ENCODE measurements around the gene EXOC3L4. TPM values are rescaled to one million over a fixed set of nuclear protein-coding genes. Genes with fewer than 3 reads are reported as not detected.

The EXOC3L4 gene
- total and polyA plus RNA-seq, 2 donors = 16.0 to 83.7 TPM

- Histone ChIP-seq H3K9me3 (ENCODE audit: control insufficient read depth in 2 of 2, insufficient read depth in 1 of 2, low read length in 1 of 2) (no peaks in the 10 kb centered on the region), H3K27ac (ENCODE audit: low read depth in 1 of 2, low read length in 1 of 2) (no peak overlapping the region), H3K4me1 (ENCODE audit: control insufficient read depth in 2 of 2, insufficient read depth in 2 of 2, low read length in 2 of 2) (peaks cover 0 to 13% of the 10 kb centered on the region in 2 donors), H3K36me3 (ENCODE audit: control insufficient read depth in 2 of 2, insufficient read depth in 2 of 2, low read length in 1 of 2) (peaks cover 4 to 5% of the 10 kb centered on the region in 2 donors), H3K4me3 (ENCODE audit: low read length in 2 of 2) (no peak overlapping the region), H3K27me3 (ENCODE audit: control insufficient read depth in 2 of 2, insufficient read depth in 1 of 2, low read length in 1 of 2) (peaks cover 0 to 4% of the 10 kb centered on the region in 2 donors)
- 96% methylated on average over 39 of the region's 39 CpGs for WGBS
- DNase-seq (ENCODE audit: low read depth in 6 of 9, low spot score in 9 of 9) = no peak
Measured at GRCh38 chr14:103132381-103133209, 38.1 kb downstream of the EXOC3L4 start.

- H3K36me3 ChIP-seq (ENCODE audit: control insufficient read depth in 2 of 2, insufficient read depth in 2 of 2, low read length in 1 of 2) = peaks cover 4 to 5% of the 10 kb centered on the region in 2 donors
- DNase-seq (ENCODE audit: low read depth in 6 of 9, low spot score in 9 of 9) = no peak
- peaks cover 0 to 11% of the 10 kb centered on the region in 2 donors for H3K4me1 ChIP-seq (ENCODE audit: control insufficient read depth in 2 of 2, insufficient read depth in 2 of 2, low read length in 2 of 2)
- peaks cover 0 to 13% of the 10 kb centered on the region in 2 donors for H3K27me3 ChIP-seq (ENCODE audit: control insufficient read depth in 2 of 2, insufficient read depth in 1 of 2, low read length in 1 of 2)
- no peaks in the 10 kb centered on the region for H3K9me3 ChIP-seq (ENCODE audit: control insufficient read depth in 2 of 2, insufficient read depth in 1 of 2, low read length in 1 of 2)
- WGBS = 95% methylated on average over 25 of the region's 25 CpGs
- H3K4me3 ChIP-seq (ENCODE audit: low read length in 2 of 2) = no peak overlapping the region
- no peak overlapping the region for H3K27ac ChIP-seq (ENCODE audit: low read depth in 1 of 2, low read length in 1 of 2)
Measured at GRCh38 chr14:103133210-103134140, 39.0 kb downstream of the EXOC3L4 start.

- Histone ChIP-seq H3K36me3 (ENCODE audit: control insufficient read depth in 2 of 2, insufficient read depth in 2 of 2, low read length in 1 of 2) (peaks cover 4 to 5% of the 10 kb centered on the region in 2 donors), H3K4me1 (ENCODE audit: control insufficient read depth in 2 of 2, insufficient read depth in 2 of 2, low read length in 2 of 2) (peaks cover 0 to 11% of the 10 kb centered on the region in 2 donors), H3K27me3 (ENCODE audit: control insufficient read depth in 2 of 2, insufficient read depth in 1 of 2, low read length in 1 of 2) (peaks cover 0 to 22% of the 10 kb centered on the region in 2 donors), H3K4me3 (ENCODE audit: low read length in 2 of 2) (no peak overlapping the region), H3K27ac (ENCODE audit: low read depth in 1 of 2, low read length in 1 of 2) (no peak overlapping the region), H3K9me3 (ENCODE audit: control insufficient read depth in 2 of 2, insufficient read depth in 1 of 2, low read length in 1 of 2) (no peaks in the 10 kb centered on the region)
- DNase-seq (ENCODE audit: low read depth in 6 of 9, low spot score in 9 of 9) = no peak
- WGBS = 67% methylated on average over 2 of the region's 2 CpGs
Measured at GRCh38 chr14:103134405-103134804, 39.9 kb downstream of the EXOC3L4 start.

- Histone ChIP-seq H3K4me3 (ENCODE audit: low read length in 2 of 2) (no peak overlapping the region), H3K9me3 (ENCODE audit: control insufficient read depth in 2 of 2, insufficient read depth in 1 of 2, low read length in 1 of 2) (no peaks in the 10 kb centered on the region), H3K4me1 (ENCODE audit: control insufficient read depth in 2 of 2, insufficient read depth in 2 of 2, low read length in 2 of 2) (peaks cover 0 to 13% of the 10 kb centered on the region in 2 donors), H3K27me3 (ENCODE audit: control insufficient read depth in 2 of 2, insufficient read depth in 1 of 2, low read length in 1 of 2) (peaks cover 0 to 27% of the 10 kb centered on the region in 2 donors), H3K36me3 (ENCODE audit: control insufficient read depth in 2 of 2, insufficient read depth in 2 of 2, low read length in 1 of 2) (peaks cover 4 to 5% of the 10 kb centered on the region in 2 donors), H3K27ac (ENCODE audit: low read depth in 1 of 2, low read length in 1 of 2) (no peak overlapping the region)
- DNase-seq (ENCODE audit: low read depth in 6 of 9, low spot score in 9 of 9) = no peak
- WGBS = 97% methylated on average over 14 of the region's 14 CpGs
Measured at GRCh38 chr14:103134919-103135318, 40.4 kb downstream of the EXOC3L4 start.

GRCh38 chr14:103135333-103136260 is 41.1 kb downstream of the EXOC3L4 start:
- no peak overlapping the region for H3K27ac ChIP-seq (ENCODE audit: low read depth in 1 of 2, low read length in 1 of 2)
- H3K4me1 ChIP-seq (ENCODE audit: control insufficient read depth in 2 of 2, insufficient read depth in 2 of 2, low read length in 2 of 2) = peaks cover 0 to 9% of the 10 kb centered on the region in 2 donors
- WGBS = 97% methylated on average over 26 of the region's 26 CpGs
- H3K4me3 ChIP-seq (ENCODE audit: low read length in 2 of 2) = no peak overlapping the region
- DNase-seq (ENCODE audit: low read depth in 6 of 9, low spot score in 9 of 9) = no peak
- H3K36me3 ChIP-seq (ENCODE audit: control insufficient read depth in 2 of 2, insufficient read depth in 2 of 2, low read length in 1 of 2) = peaks cover 1 to 5% of the 10 kb centered on the region in 2 donors
- H3K9me3 ChIP-seq (ENCODE audit: control insufficient read depth in 2 of 2, insufficient read depth in 1 of 2, low read length in 1 of 2) = no peaks in the 10 kb centered on the region
- H3K27me3 ChIP-seq (ENCODE audit: control insufficient read depth in 2 of 2, insufficient read depth in 1 of 2, low read length in 1 of 2) = peaks cover 0 to 32% of the 10 kb centered on the region in 2 donors

- no peak for DNase-seq (ENCODE audit: low read depth in 6 of 9, low spot score in 9 of 9)
- Histone ChIP-seq H3K4me1 (ENCODE audit: control insufficient read depth in 2 of 2, insufficient read depth in 2 of 2, low read length in 2 of 2) (peaks cover 0 to 2% of the 10 kb centered on the region in 2 donors), H3K27ac (ENCODE audit: low read depth in 1 of 2, low read length in 1 of 2) (peak overlapping the region in 1 of 2 donors; percentile 22), H3K4me3 (ENCODE audit: low read length in 2 of 2) (no peak overlapping the region), H3K36me3 (ENCODE audit: control insufficient read depth in 2 of 2, insufficient read depth in 2 of 2, low read length in 1 of 2) (peaks cover 0 to 5% of the 10 kb centered on the region in 2 donors), H3K27me3 (ENCODE audit: control insufficient read depth in 2 of 2, insufficient read depth in 1 of 2, low read length in 1 of 2) (peaks cover 0 to 40% of the 10 kb centered on the region in 2 donors), H3K9me3 (ENCODE audit: control insufficient read depth in 2 of 2, insufficient read depth in 1 of 2, low read length in 1 of 2) (peaks cover 1 to 3% of the 10 kb centered on the region in 2 donors)
- 83% methylated on average over 20 of the region's 20 CpGs for WGBS
Measured at GRCh38 chr14:103136388-103137271, 42.1 kb downstream of the EXOC3L4 start.

- peaks cover 0 to 48% of the 10 kb centered on the region in 2 donors for H3K27me3 ChIP-seq (ENCODE audit: control insufficient read depth in 2 of 2, insufficient read depth in 1 of 2, low read length in 1 of 2)
- H3K4me1 ChIP-seq (ENCODE audit: control insufficient read depth in 2 of 2, insufficient read depth in 2 of 2, low read length in 2 of 2) = peaks cover 0 to 5% of the 10 kb centered on the region in 2 donors
- no peak for DNase-seq (ENCODE audit: low read depth in 6 of 9, low spot score in 9 of 9)
- H3K4me3 ChIP-seq (ENCODE audit: low read length in 2 of 2) = no peak overlapping the region
- H3K27ac ChIP-seq (ENCODE audit: low read depth in 1 of 2, low read length in 1 of 2) = peak overlapping the region in 1 of 2 donors; percentile 55
- H3K9me3 ChIP-seq (ENCODE audit: control insufficient read depth in 2 of 2, insufficient read depth in 1 of 2, low read length in 1 of 2) = peaks cover 1 to 3% of the 10 kb centered on the region in 2 donors
- H3K36me3 ChIP-seq (ENCODE audit: control insufficient read depth in 2 of 2, insufficient read depth in 2 of 2, low read length in 1 of 2) = peaks cover 0 to 5% of the 10 kb centered on the region in 2 donors
- 93% methylated on average over 22 of the region's 22 CpGs for WGBS
Measured at GRCh38 chr14:103137689-103138300, 43.3 kb downstream of the EXOC3L4 start.
